HEK293 (cell line): ENCODE results near the gene CLCN7.

Source experiments
- CTCF ChIA-PET: fragments of 350-600 bp; formaldehyde crosslinking; extraction: SDS; loops from one replicate; lab custom pipeline; 2021; ENCODE audit warnings: antibody characterized with exemption; lab: Yijun Ruan, JAX
- POLR2A ChIA-PET: fragments of 300-600 bp; formaldehyde crosslinking; extraction: SDS; loops from one replicate; lab custom pipeline; 2020; ENCODE audit warnings: antibody characterized with exemption, inconsistent platforms; lab: Yijun Ruan, JAX
- H3K27ac ChIP-seq: fragments of 200-500 bp; sonication (Bioruptor generic); 2 replicates; pipeline ENCODE4 v1.5.1; 2014; ENCODE audit warnings: low read depth, low read length, control low read depth, inconsistent platforms; ENCODE audit errors: extremely low read depth
- H3K36me3 ChIP-seq, 2 experiments: fragments of 200-500 bp in 1 of 2; sonication (Bioruptor generic) in 1 of 2; 1 replicate in 1 of 2; 2 replicates in 1 of 2; pipeline ENCODE4 v1.5.1; 2014 to 2017; ENCODE audit warnings: inconsistent platforms in 2 of 2, low read length in 2 of 2; ENCODE audit not compliant: control insufficient read depth in 2 of 2, insufficient read depth in 1 of 2
- H3K4me1 ChIP-seq: fragments of 200-500 bp; sonication (Bioruptor generic); 2 replicates; pipeline ENCODE4 v1.5.1; 2014; ENCODE audit warnings: mild to moderate bottlenecking, low read length, inconsistent platforms; ENCODE audit not compliant: control insufficient read depth, insufficient read depth
- H3K4me3 ChIP-seq: 2 replicates; pipeline ENCODE4 v1.5.1; 2011; ENCODE audit warnings: low read depth, mild to moderate bottlenecking, control low read depth, low read length, moderate library complexity
- H3K9me3 ChIP-seq: fragments of 200-500 bp; sonication (Bioruptor generic); 2 replicates; pipeline ENCODE4 v1.5.1; 2014; ENCODE audit warnings: low read depth, low read length, inconsistent platforms; ENCODE audit not compliant: control insufficient read depth, insufficient read depth
- GLIS1 ChIP-seq: fragments of 450-650 bp; formaldehyde crosslinking; IDR thresholded peaks from 2 replicates; pipeline ENCODE4 v1.5.1; 2016; ENCODE audit warnings: missing biosample characterization, missing genetic modification characterization
- RBAK ChIP-seq: fragments of 450-650 bp; formaldehyde crosslinking; IDR thresholded peaks from 2 replicates; pipeline ENCODE4 v1.5.1; 2016; ENCODE audit warnings: missing biosample characterization, missing genetic modification characterization
- SALL2 ChIP-seq: fragments of 450-650 bp; formaldehyde crosslinking; IDR thresholded peaks from 2 replicates; pipeline ENCODE4 v1.5.0; 2017; ENCODE audit warnings: missing biosample characterization, mild to moderate bottlenecking, missing genetic modification characterization, borderline replicate concordance
- SCRT1 ChIP-seq: fragments of 450-650 bp; formaldehyde crosslinking; IDR thresholded peaks from 2 replicates; pipeline ENCODE4 v1.5.1; 2016; ENCODE audit warnings: missing biosample characterization, missing genetic modification characterization, borderline replicate concordance
- ZBTB10 ChIP-seq: fragments of 450-650 bp; formaldehyde crosslinking; IDR thresholded peaks from 2 replicates; pipeline ENCODE4 v1.5.1; 2016; ENCODE audit warnings: missing biosample characterization, missing genetic modification characterization
- ZBTB17 ChIP-seq: fragments of 450-650 bp; formaldehyde crosslinking; IDR thresholded peaks from 2 replicates; pipeline ENCODE4 v1.5.1; 2016; ENCODE audit warnings: missing biosample characterization, missing genetic modification characterization
- ZBTB21 ChIP-seq: fragments of 450-650 bp; formaldehyde crosslinking; IDR thresholded peaks from 2 replicates; pipeline ENCODE4 v1.5.1; 2017; ENCODE audit warnings: missing biosample characterization, missing genetic modification characterization
- ZBTB48 ChIP-seq: fragments of 450-650 bp; formaldehyde crosslinking; IDR thresholded peaks from 2 replicates; pipeline ENCODE4 v1.5.1; 2016; ENCODE audit warnings: missing biosample characterization, missing genetic modification characterization
- ZIC2 ChIP-seq: fragments of 450-650 bp; formaldehyde crosslinking; IDR thresholded peaks from 2 replicates; pipeline ENCODE4 v1.5.1; 2016; ENCODE audit warnings: missing biosample characterization, missing genetic modification characterization
- ZNF112 ChIP-seq: fragments of 450-650 bp; formaldehyde crosslinking; IDR thresholded peaks from 2 replicates; pipeline ENCODE4 v1.5.0; 2017; ENCODE audit warnings: missing biosample characterization, missing genetic modification characterization
- ZNF132 ChIP-seq: fragments of 450-650 bp; formaldehyde crosslinking; IDR thresholded peaks from 2 replicates; pipeline ENCODE4 v1.5.1; 2017; ENCODE audit warnings: missing biosample characterization, missing genetic modification characterization, borderline replicate concordance
- ZNF214 ChIP-seq: fragments of 450-650 bp; formaldehyde crosslinking; IDR thresholded peaks from 2 replicates; pipeline ENCODE4 v1.5.1; 2017; ENCODE audit warnings: missing biosample characterization, mild to moderate bottlenecking, missing genetic modification characterization, borderline replicate concordance
- ZNF548 ChIP-seq: fragments of 450-650 bp; formaldehyde crosslinking; IDR thresholded peaks from 2 replicates; pipeline ENCODE4 v1.5.1; 2016; ENCODE audit warnings: missing biosample characterization, missing genetic modification characterization
- ZNF654 ChIP-seq: fragments of 450-650 bp; formaldehyde crosslinking; IDR thresholded peaks from 2 replicates; pipeline ENCODE4 v1.5.1; 2016; ENCODE audit warnings: low read depth, missing biosample characterization, missing genetic modification characterization
- ZNF660 ChIP-seq: fragments of 450-650 bp; IDR thresholded peaks from 2 replicates; pipeline ENCODE4 v1.5.1; 2018; ENCODE audit warnings: missing biosample characterization, mild to moderate bottlenecking, missing genetic modification characterization
- ZNF670 ChIP-seq: fragments of 450-650 bp; formaldehyde crosslinking; IDR thresholded peaks from 2 replicates; pipeline ENCODE4 v1.5.1; 2016; ENCODE audit warnings: missing biosample characterization, missing genetic modification characterization, low read depth
- ZNF785 ChIP-seq: fragments of 450-650 bp; formaldehyde crosslinking; IDR thresholded peaks from 2 replicates; pipeline ENCODE4 v1.5.1; 2016; ENCODE audit warnings: missing biosample characterization, missing genetic modification characterization
- TF ChIP-seq, protein P1 (sequence below): fragments of 450-650 bp; formaldehyde crosslinking; IDR thresholded peaks from 2 replicates; pipeline ENCODE4 v1.5.1; 2016; ENCODE audit warnings: missing biosample characterization, missing genetic modification characterization
- TF ChIP-seq, protein P2 (sequence below): fragments of 450-650 bp; formaldehyde crosslinking; IDR thresholded peaks from 2 replicates; pipeline ENCODE4 v1.5.1; 2016; ENCODE audit warnings: missing biosample characterization, missing genetic modification characterization

The CLCN7 gene

GRCh38 chr16:1439058-1439698, 35.6 kb downstream of the CLCN7 start (continued):
- TF ChIP-seq ZBTB10 (tag by site-specific recombination), result no peak

- Histone ChIP-seq H3K36me3 (no peaks in the 10 kb centered on the region), H3K4me1 (no peaks in the 10 kb centered on the region), H3K9me3 (no peaks in the 10 kb centered on the region), H3K4me3 (no peak overlapping the region), H3K27ac (no peak overlapping the region)
- peak; percentile 15; the same call in 1 of the 2 replicates for TF ChIP-seq GLIS1
- no peak for TF ChIP-seq ZBTB48 (tag by site-specific recombination)
- TF ChIP-seq, protein P1, sequence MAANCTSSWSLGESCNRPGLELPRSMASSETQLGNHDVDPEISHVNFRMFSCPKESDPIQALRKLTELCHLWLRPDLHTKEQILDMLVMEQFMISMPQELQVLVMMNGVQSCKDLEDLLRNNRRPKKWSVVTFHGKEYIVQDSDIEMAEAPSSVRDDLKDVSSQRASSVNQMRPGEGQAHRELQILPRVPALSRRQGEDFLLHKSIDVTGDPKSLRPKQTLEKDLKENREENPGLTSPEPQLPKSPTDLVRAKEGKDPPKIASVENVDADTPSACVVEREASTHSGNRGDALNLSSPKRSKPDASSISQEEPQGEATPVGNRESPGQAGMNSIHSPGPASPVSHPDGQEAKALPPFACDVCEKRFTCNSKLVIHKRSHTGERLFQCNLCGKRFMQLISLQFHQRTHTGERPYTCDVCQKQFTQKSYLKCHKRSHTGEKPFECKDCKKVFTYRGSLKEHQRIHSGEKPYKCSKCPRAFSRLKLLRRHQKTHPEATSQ (tag by site-specific recombination), result no peak
- no peak for TF ChIP-seq ZBTB21 (tag by site-specific recombination)
- TF ChIP-seq ZNF132 (tag by site-specific recombination), result no peak
- no peak for TF ChIP-seq ZNF785 (tag by site-specific recombination)
- no peak for TF ChIP-seq ZNF660
- TF ChIP-seq SALL2 (tag by site-specific recombination), result no peak
- TF ChIP-seq ZNF548 (tag by site-specific recombination), result no peak
- no peak for TF ChIP-seq ZBTB17 (tag by site-specific recombination)
- TF ChIP-seq ZIC2 (tag by site-specific recombination), result peak; percentile 61
- TF ChIP-seq ZNF654 (tag by site-specific recombination), result no peak
- TF ChIP-seq RBAK (tag by site-specific recombination), result no peak
- POLR2A ChIA-PET, result interaction anchor here (1.1 to 1.7 kb wide), 3 partner anchors 9 to 718 kb away, joined by 3 to 5 read pairs (median 3); partner anchors contain the start of gene UQCC4
- CTCF ChIA-PET, result interaction anchor here (0.9 kb wide), 1 partner anchor 14 kb away, joined by 3 read pairs; no protein-coding TSS in a partner anchor
Observed at GRCh38 chr16:1438229-1439057, 36.4 kb downstream of the CLCN7 start.

- POLR2A ChIA-PET, result interaction anchor here (1.1 kb wide), 1 partner anchor 717 kb away, joined by 3 read pairs; no protein-coding TSS in a partner anchor
- no peaks in the 10 kb centered on the region for H3K36me3 ChIP-seq
- CTCF ChIA-PET, result interaction anchor here (0.5 to 0.9 kb wide), 2 partner anchors 13 to 188 kb away, joined by 3 read pairs; no protein-coding TSS in a partner anchor
Observed at GRCh38 chr16:1437606-1438005, 37.2 kb downstream of the CLCN7 start.

More at GRCh38 chr16:1437606-1438005, 37.2 kb downstream of the CLCN7 start:
- Histone ChIP-seq H3K9me3 (no peaks in the 10 kb centered on the region), H3K4me1 (no peaks in the 10 kb centered on the region), H3K27ac (no peak overlapping the region), H3K4me3 (no peak overlapping the region)
- TF ChIP-seq ZNF214 (tag by site-specific recombination) (no peak), ZNF670 (no peak), ZNF112 (tag by site-specific recombination) (no peak), SCRT1 (no peak)
- TF ChIP-seq, protein P2, sequence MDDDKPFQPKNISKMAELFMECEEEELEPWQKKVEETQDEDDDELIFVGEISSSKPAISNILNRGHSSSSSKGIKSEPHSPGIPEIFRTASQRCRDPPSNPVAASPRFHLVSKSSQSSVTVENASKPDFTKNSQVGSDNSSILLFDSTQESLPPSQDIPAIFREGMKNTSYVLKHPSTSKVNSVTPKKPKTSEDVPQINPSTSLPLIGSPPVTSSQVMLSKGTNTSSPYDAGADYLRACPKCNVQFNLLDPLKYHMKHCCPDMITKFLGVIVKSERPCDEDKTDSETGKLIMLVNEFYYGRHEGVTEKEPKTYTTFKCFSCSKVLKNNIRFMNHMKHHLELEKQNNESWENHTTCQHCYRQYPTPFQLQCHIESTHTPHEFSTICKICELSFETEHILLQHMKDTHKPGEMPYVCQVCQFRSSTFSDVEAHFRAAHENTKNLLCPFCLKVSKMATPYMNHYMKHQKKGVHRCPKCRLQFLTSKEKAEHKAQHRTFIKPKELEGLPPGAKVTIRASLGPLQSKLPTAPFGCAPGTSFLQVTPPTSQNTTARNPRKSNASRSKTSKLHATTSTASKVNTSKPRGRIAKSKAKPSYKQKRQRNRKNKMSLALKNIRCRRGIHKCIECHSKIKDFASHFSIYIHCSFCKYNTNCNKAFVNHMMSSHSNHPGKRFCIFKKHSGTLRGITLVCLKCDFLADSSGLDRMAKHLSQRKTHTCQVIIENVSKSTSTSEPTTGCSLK (tag by site-specific recombination), result no peak
